ENCODE data around the gene PARP11.
A peak's percentile ranks its signal among the peaks of the same experiment; 100 is the strongest.

Gene PARP11

GRCh38 chr12:3872800-3873636, at the start of gene PARP11:
PARP11 (minus strand) TSS chr12:3873399; CDS start chr12:3873229, 170 bp downstream.
- peak; percentile 90 to 98 for DNase-seq

- DNase-seq = no peak
Measured at GRCh38 chr12:3922033-3922432, 48.8 kb upstream of the PARP11 start.

GRCh38 chr12:3921526-3921925, 48.3 kb upstream of the PARP11 start:
- no peak for DNase-seq

GRCh38 chr12:3921151-3921471, 47.9 kb upstream of the PARP11 start:
- no peak for DNase-seq

GRCh38 chr12:3920351-3921150, 47.4 kb upstream of the PARP11 start:
- DNase-seq = no peak

GRCh38 chr12:3913278-3913677, 40.1 kb upstream of the PARP11 start:
- DNase-seq = no peak

- no peak for DNase-seq
Measured at GRCh38 chr12:3912863-3913262, 39.7 kb upstream of the PARP11 start.

GRCh38 chr12:3911409-3911808, 38.2 kb upstream of the PARP11 start:
- no peak for DNase-seq

- DNase-seq = no peak
Measured at GRCh38 chr12:3905664-3906063, 32.5 kb upstream of the PARP11 start.

GRCh38 chr12:3904999-3905398, 31.8 kb upstream of the PARP11 start:
- no peak for DNase-seq

- no peak for DNase-seq
Measured at GRCh38 chr12:3902921-3903320, 29.7 kb upstream of the PARP11 start.

- no peak for DNase-seq
Measured at GRCh38 chr12:3901116-3901515, 27.9 kb upstream of the PARP11 start.

GRCh38 chr12:3898756-3899155, 25.6 kb upstream of the PARP11 start:
- no peak for DNase-seq

GRCh38 chr12:3897371-3897971, 24.3 kb upstream of the PARP11 start:
- no peak for DNase-seq

- no peak for DNase-seq
Measured at GRCh38 chr12:3896801-3897351, 23.7 kb upstream of the PARP11 start.

- no peak for DNase-seq
Measured at GRCh38 chr12:3896356-3896755, 23.2 kb upstream of the PARP11 start.

- no peak for DNase-seq
Measured at GRCh38 chr12:3892631-3893030, 19.4 kb upstream of the PARP11 start.

GRCh38 chr12:3891201-3891600, 18.0 kb upstream of the PARP11 start:
- peak in 1 of 2 experiments; percentile 33 for DNase-seq

- no peak for DNase-seq
Measured at GRCh38 chr12:3888659-3889058, 15.5 kb upstream of the PARP11 start.

- DNase-seq = peak in 1 of 2 experiments; percentile 48
Measured at GRCh38 chr12:3885277-3886094, 12.3 kb upstream of the PARP11 start.

GRCh38 chr12:3884671-3885070, 11.5 kb upstream of the PARP11 start:
- no peak for DNase-seq

GRCh38 chr12:3882896-3883564, 9.8 kb upstream of the PARP11 start:
- peak in 1 of 2 experiments; percentile 18 for DNase-seq

Data from NCI-H526 (cell line).